Suprapubic skin (tissue), 4 donors: Measurements from ENCODE around the gene SOX6.

Source experiments
- EP300 ChIP-seq: sonication (generic); formaldehyde crosslinking; IDR thresholded peaks from one replicate; pipeline ENCODE4 v1.6.1; 2017; ENCODE audit warnings: antibody characterized with exemption
- POLR2A ChIP-seq, 2 donors: fragments of 450-650 bp; IDR thresholded peaks; one replicate each; pipeline ENCODE4 v1.6.1; 2017; ENCODE audit warnings: antibody characterized with exemption in 2 of 2, mild to moderate bottlenecking in 2 of 2, moderate library complexity in 2 of 2
- POLR2AphosphoS5 ChIP-seq, 3 donors: sonication (generic); formaldehyde crosslinking; IDR thresholded peaks; one replicate each; pipeline ENCODE4 v1.6.1; 2017; ENCODE audit warnings: antibody characterized with exemption in 3 of 3
- TF ChIP-seq, protein P1 (sequence below), 2 donors: fragments of 200-600 bp in 1 of 2; fragments of 450-650 bp in 1 of 2; sonication (generic) in 1 of 2; IDR thresholded peaks; one replicate each; pipeline ENCODE4 v1.5.1; 2016 to 2019; ENCODE audit warnings: antibody characterized with exemption in 2 of 2, mild to moderate bottlenecking in 1 of 2, moderate library complexity in 1 of 2

DNA sequence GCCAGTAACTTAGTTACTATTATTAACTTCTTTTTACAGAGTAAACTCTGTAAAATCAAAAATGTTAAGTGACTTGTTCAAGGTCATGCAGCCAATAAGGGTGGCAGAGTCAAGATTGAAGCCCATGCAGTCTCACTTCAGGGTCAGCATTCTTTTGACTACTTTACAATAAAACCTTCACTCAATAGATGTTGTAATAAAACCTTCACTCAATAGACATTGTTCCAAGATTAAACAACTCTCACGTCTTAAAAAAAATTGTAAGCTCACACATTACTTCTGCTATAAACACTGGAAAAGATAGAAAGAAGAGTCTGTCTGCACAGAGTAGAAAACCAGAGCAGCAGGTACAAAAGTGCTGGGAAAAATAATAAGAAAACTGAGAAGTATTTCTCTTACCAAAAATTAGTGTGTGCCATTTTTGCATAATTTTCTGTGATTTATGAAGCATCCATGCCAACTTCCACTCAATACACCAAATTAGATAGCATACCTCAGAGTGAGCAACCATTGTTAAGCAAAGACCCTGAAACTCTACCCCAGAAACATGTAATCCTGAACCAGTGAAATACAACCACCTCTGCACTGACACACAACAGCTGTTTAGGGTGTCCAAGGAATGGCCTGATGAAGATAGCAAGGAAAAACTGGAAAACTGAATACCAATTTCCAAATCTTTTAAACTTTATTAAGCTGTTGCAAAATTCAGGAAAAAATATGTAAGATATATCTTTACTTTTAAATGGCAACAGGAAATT, 4.9 kb upstream of the SOX6 start:
- TF ChIP-seq, protein P1, sequence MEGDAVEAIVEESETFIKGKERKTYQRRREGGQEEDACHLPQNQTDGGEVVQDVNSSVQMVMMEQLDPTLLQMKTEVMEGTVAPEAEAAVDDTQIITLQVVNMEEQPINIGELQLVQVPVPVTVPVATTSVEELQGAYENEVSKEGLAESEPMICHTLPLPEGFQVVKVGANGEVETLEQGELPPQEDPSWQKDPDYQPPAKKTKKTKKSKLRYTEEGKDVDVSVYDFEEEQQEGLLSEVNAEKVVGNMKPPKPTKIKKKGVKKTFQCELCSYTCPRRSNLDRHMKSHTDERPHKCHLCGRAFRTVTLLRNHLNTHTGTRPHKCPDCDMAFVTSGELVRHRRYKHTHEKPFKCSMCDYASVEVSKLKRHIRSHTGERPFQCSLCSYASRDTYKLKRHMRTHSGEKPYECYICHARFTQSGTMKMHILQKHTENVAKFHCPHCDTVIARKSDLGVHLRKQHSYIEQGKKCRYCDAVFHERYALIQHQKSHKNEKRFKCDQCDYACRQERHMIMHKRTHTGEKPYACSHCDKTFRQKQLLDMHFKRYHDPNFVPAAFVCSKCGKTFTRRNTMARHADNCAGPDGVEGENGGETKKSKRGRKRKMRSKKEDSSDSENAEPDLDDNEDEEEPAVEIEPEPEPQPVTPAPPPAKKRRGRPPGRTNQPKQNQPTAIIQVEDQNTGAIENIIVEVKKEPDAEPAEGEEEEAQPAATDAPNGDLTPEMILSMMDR (IDR thresholded peaks at IDR 0.05): no peak
- TF ChIP-seq POLR2A (IDR thresholded peaks at IDR 0.05): no peak
- no peak for TF ChIP-seq POLR2AphosphoS5 (IDR thresholded peaks at IDR 0.05)
- TF ChIP-seq EP300: no peak
